Colonic mucosa (tissue), 4 donors: ENCODE results near the gene ARHGEF19. TPM values are rescaled to one million over a fixed set of nuclear protein-coding genes. Genes with fewer than 3 reads are reported as not detected.

Source experiments
- DNase-seq: peaks from one replicate; pipeline ENCODE4 v3.0.0-alpha.2; 2020
- H3K27ac ChIP-seq: fragments of 200-600 bp; one replicate; pipeline ENCODE4 v1.8.0; 2021
- H3K27me3 ChIP-seq: fragments of 200-600 bp; one replicate; pipeline ENCODE4 v1.8.0; 2021
- H3K36me3 ChIP-seq: fragments of 200-600 bp; one replicate; pipeline ENCODE4 v1.8.0; 2021
- H3K4me1 ChIP-seq: fragments of 200-600 bp; one replicate; pipeline ENCODE4 v1.8.0; 2021; ENCODE audit warnings: mild to moderate bottlenecking
- H3K4me3 ChIP-seq: fragments of 200-600 bp; one replicate; pipeline ENCODE4 v1.8.0; 2021
- H3K9ac ChIP-seq, 2 donors: one replicate each; pipeline ENCODE4 v1.7.0; 2013; ENCODE audit warnings: control low read depth in 2 of 2, low read depth in 2 of 2, low read length in 2 of 2
- H3K9me3 ChIP-seq: fragments of 200-600 bp; one replicate; pipeline ENCODE4 v1.8.0; 2021
- CTCF ChIP-seq: fragments of 200-600 bp; IDR thresholded peaks from one replicate; pipeline ENCODE4 v1.8.0; 2022; ENCODE audit warnings: antibody characterized with exemption, mild to moderate bottlenecking
- intact Hi-C: fragments of 100-400 bp; cut with DNase I; formaldehyde crosslinking; loops from one replicate; pipeline ENCODE4 v1.14.1; 2022
- total RNA-seq, 2 donors: library from RNA; stranded (reverse); fragmentation: NEBNext Ultra II Directional in 1 of 2; extraction: Animal tissue kit (Norgen Biotek cat#: 25700) in 1 of 2; gene quantifications; one replicate each; pipeline ENCODE4 v1.2.1, GENCODE V29; 2021
- donor health status: healthy.
- donor health status: DM: no; HTN: no; CAD: no.
- donor health status: DM: no; HTN: no; CAD: no.

ARHGEF19 gene
- total RNA-seq, 2 donors from 2014 or later, result 5.8 to 9.0 TPM

GRCh38 chr1:16207318-16208269 lies 4.9 kb downstream of the ARHGEF19 start:
- H3K9me3 ChIP-seq, result no peaks in the 10 kb centered on the region
- peak overlapping the region; percentile 45 for H3K4me3 ChIP-seq
- H3K4me1 ChIP-seq, result peaks cover 4% of the 10 kb centered on the region
- peak overlapping the region; percentile 96 for H3K27ac ChIP-seq
- intact Hi-C loops, result loop anchor here (10.0 kb wide), 1 partner anchor 157 kb away; the partner anchor contains the start of gene SZRD1
- peak overlapping the region; percentile 63 to 66 for H3K9ac ChIP-seq
- H3K36me3 ChIP-seq, result no peaks in the 10 kb centered on the region
- no peaks in the 10 kb centered on the region for H3K27me3 ChIP-seq
- TF ChIP-seq CTCF, result no peak
- peak; percentile 40 for DNase-seq

GRCh38 chr1:16206547-16207317 lies 5.7 kb downstream of the ARHGEF19 start:
- Histone ChIP-seq H3K27me3 (no peaks in the 10 kb centered on the region), H3K36me3 (no peaks in the 10 kb centered on the region), H3K4me1 (peaks cover 4% of the 10 kb centered on the region), H3K4me3 (peak overlapping the region; percentile 45), H3K9ac (peak overlapping the region; percentile 63 to 66), H3K27ac (peak overlapping the region; percentile 96), H3K9me3 (no peaks in the 10 kb centered on the region)
- DNase-seq, result peak; percentile 98
- intact Hi-C loops, result loop anchor here (10.0 kb wide), 1 partner anchor 158 kb away; the partner anchor contains the start of gene SZRD1
- TF ChIP-seq CTCF, result no peak

GRCh38 chr1:16205891-16206546 lies 6.4 kb downstream of the ARHGEF19 start:
- Histone ChIP-seq H3K4me1 (peaks cover 4% of the 10 kb centered on the region), H3K9me3 (no peaks in the 10 kb centered on the region), H3K9ac (peak overlapping the region; percentile 54 to 76), H3K27ac (peak overlapping the region; percentile 51), H3K27me3 (no peaks in the 10 kb centered on the region), H3K4me3 (peak overlapping the region; percentile 45), H3K36me3 (no peaks in the 10 kb centered on the region)
- peak; percentile 43 for DNase-seq
- intact Hi-C loops, result loop anchor here (10.0 kb wide), 1 partner anchor 159 kb away; the partner anchor contains the start of gene SZRD1
- TF ChIP-seq CTCF, result no peak

GRCh38 chr1:16205334-16205671 lies 7.1 kb downstream of the ARHGEF19 start:
- H3K27ac ChIP-seq, result no peak overlapping the region
- intact Hi-C loops, result loop anchor here (10.0 kb wide), 1 partner anchor 159 kb away; the partner anchor contains the start of gene SZRD1
- H3K9ac ChIP-seq, result peak overlapping the region in 1 of 2 donors; percentile 76

More at GRCh38 chr1:16205334-16205671, 7.1 kb downstream of the ARHGEF19 start:
- H3K27me3 ChIP-seq, result no peaks in the 10 kb centered on the region
- H3K9me3 ChIP-seq, result no peaks in the 10 kb centered on the region
- no peak overlapping the region for H3K4me3 ChIP-seq
- no peak for DNase-seq
- TF ChIP-seq CTCF, result no peak
- peaks cover 4% of the 10 kb centered on the region for H3K4me1 ChIP-seq
- H3K36me3 ChIP-seq, result no peaks in the 10 kb centered on the region
